Measurements from ENCODE around the gene PIK3C2A.

PIK3C2A gene

DNA sequence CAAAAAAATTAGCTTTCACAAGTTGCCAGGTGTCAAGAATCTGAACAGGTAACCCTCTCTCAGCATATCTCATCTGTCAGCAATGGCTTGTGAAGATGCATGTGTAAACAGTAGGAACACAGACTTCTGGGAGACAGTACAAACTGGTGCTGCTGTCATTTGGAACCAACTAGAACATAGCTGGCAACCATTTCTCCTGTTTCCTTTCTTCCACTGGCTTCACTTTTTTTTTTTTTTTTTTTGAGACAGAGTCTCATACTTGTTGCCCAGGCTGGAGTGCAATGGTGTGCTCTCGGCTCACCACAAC is 2.1 kb upstream of the PIK3C2A start:
- no peak for DNase-seq

DNA sequence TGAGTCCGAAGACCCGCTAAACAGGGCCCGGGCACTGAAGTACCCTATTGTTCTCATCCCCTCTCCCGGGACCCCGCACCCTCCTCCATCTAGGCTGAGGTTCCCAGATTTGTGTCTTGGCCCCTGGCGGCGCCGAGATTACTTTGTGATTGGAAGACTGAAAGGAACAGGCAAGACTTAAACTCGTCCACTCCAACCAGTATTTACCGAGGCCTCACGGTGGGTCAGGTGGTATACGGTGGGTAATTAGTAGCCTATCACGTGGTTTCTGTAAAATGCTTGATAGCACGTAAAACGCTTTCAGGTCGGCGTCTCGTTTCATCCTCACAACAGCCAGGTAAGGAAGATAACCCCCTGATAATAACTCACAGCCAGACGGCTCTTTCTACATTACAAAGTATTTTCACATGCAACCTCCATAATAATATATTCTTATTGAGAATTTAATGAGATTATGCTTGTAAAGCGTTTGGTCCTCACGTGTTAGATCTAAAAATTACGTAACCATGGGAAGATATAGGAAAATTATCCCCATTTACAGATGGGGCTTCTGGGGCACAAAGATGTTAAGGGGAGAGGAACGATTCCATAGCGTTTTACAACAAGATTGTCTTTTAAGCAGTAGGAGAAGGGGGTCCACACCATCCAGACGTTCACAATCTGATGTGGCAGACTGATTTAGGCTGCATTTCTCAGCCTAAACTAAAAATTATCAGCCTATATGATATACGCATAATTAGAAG is 642 bp upstream of the PIK3C2A start:
- DNase-seq, result peak; percentile 66

DNA sequence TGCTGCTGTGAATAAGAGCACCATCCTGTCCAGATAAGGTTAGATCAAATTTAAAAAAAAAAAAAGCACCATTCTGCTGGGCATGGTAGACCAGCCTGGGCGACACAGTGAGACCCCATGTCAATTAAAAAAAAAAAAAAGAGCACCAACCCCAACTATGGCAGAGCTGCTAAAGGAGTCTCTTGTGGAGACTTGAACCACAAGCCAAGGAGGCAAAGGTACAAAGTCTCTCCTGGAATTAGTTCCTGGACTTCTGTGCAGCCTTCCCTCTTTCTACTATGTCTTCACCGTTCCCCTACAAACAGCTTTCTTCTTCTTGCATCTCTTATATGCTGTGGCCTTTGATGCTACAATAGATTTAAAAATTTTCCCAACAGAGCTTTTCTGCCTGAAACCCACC is 1.3 kb downstream of the PIK3C2A start:
- DNase-seq, result no peak

DNA sequence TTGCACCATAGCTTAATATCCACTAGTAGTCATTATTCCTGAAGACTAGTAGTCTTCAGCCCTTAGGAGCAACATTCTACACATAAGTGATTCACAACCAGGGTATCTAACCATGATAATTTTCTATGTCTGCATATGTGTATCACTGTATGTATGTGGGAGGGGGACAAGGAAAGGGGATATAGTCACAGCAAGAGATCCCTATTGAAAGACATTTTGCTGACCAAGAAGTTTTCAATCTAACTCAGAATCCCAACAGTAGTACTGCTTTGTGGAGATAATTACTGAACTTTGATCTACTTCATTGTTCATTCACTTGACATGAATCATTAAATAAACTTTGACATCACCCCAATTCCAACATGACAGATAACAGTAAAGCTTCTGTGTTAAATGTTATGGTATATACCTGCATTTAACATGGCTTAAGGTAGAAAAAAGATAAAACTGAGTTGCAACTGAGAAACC is 10.3 kb downstream of the PIK3C2A start:
- no peak for DNase-seq

DNA sequence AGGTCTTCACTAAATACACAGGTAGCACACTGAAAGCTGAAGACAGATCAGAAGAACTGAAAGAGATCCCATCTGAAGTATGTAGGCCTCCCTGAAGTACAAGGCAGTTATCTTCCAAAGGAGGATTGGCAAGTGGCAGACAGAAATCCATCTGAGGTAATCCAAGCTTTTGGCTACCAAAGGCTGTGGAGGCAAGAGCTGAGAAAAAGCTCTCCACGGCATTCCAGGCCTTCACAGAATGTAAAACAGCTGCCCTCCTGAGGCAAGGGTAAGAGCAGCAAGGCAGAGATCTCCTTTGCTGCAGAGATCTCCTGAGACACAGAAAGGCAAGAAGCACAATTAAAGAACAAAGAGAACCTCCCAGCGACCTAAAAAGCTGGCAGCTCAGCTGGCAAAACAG is 19.1 kb downstream of the PIK3C2A start:
- no peak for DNase-seq

DNA sequence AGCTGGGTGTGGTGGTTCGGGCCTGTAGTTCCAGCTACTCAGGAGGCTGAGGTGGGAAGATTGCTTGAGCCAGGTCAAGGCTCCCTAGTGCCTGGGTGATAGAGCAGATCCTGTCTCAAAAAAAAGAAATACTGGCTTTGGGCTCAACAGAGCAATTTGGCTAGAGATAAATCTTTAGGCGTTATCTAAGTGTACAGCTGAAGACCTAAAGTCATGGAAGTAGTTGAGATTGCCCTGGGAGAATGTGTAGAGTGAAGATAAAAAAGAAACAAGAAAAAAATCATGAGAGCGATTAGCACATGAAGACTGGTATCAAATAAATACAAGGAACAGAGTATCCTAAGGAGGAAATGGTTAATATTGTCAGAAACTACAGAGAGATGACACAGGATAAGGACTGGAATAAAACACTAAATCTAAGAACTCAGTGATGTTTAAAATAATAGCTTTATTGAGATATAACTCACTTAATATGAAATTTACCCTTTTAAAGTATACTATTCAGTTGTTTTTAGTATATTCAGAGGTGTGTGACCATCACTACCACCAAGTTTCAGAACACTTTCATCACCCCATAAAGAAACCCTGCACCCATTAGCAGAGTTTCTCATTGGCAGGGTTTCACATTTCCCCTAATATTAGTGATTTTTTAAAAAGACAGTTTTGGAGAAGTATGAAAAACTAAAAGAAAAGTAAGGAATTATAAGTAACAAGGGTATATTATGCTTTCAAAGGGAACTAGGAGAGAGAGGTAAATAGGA is 20.7 kb downstream of the PIK3C2A start:
- DNase-seq, result no peak

DNA sequence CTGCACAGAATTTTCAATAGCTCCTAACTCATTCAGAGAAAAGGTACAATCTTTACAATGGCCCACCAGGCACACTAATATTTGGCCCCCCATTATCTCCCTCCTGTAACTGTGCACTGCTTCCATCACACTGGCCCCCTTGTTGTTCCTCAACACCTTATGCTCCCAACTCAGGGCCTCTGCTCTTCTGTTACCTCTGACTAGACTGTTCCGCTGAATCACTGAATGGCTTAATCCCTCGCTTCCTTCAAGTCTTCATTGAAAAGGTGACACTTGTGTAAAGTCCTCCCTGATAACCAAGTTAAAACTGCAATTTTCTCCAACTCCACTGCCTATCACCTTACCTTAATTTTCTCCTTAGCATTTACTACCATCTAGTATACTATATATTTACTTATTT is 21.8 kb downstream of the PIK3C2A start:
- DNase-seq, result no peak

DNA sequence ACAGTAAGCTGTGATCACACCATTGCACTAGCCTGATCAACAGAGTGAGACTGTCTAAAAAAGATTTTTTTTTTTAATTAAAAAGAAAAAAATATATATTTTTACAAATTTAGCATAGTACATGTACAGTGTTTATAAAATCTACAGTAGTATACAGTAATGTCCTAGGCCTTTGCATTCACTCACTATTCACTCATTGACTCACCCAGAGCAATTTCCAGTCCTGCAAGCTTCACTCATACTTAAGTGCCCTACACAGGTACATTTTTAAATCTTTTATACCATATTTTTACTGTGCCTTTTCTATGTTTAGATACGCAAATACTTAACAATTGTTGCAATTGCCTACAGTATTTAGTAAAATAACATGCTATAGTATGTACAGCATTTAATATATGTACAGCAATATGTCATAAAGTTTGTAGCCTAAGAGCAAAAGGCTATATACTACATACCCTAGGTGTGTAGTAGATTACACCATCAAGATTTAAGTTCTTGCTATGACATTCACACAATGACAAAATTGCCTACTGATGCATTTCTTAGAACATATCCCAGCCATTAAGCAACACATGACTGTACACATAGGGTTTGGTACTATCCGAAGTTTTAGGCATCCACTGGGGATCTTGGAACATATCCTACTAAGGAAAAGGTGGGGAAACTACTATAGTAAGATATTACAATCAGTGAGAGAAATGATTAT is 22.8 kb downstream of the PIK3C2A start:
- no peak for DNase-seq

DNA sequence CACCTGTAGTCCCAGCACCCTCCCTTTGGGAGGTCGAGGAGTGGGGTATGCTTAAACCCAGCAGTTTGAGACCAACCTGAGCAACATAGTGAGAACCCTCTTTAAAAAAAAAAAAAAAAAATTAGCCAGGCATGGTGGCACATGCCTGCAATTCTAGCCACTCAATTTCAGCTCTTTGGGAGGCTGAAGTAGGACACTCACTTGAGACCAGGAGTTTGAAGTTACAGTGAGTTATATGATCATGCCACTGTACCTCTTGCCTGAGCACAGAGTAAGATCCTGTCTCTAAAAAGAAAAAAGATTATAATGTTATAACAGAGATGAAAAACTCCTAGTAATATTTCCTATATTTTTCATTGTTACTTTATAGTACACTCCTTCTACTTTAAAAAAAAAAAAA is 23.9 kb downstream of the PIK3C2A start:
- DNase-seq, result no peak

DNA sequence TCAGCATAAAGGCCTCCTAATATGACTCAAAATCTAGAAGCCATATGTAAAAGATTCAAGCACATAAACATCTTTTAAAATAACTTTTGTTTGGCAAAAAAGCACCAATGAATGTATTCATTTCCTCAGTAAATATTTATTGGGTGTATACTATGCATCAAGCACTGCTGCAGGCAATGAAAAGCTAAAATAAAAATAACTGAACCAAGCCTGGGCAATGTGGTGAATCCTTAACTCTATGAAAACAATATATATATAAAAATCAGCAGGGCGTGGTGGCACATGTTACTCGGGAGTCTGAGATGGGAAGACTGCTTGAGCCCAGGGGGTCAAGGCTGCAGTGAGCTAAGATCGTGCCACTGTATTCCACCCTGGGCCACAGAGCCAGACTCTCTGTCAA is 27.8 kb downstream of the PIK3C2A start:
- no peak for DNase-seq

DNA sequence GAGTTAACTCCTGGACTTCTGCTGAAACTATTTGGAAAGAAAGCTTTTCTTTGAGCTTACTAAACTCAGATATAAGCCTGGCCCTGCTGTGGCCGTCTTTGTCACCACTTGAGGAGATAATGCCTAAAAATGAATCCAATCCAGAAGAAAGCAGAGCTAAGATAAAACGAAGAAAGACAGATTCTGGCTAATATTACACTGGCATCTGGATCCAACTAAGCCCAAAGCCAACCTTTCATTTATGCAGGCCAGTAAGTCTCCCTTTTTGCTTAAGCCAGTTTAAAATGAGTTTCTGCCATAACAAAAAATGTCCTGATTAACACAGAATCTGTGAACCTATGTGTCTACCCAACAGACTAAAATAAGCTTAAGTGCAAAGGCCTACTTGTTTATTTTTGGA is 34.5 kb downstream of the PIK3C2A start:
- no peak for DNase-seq

DNA sequence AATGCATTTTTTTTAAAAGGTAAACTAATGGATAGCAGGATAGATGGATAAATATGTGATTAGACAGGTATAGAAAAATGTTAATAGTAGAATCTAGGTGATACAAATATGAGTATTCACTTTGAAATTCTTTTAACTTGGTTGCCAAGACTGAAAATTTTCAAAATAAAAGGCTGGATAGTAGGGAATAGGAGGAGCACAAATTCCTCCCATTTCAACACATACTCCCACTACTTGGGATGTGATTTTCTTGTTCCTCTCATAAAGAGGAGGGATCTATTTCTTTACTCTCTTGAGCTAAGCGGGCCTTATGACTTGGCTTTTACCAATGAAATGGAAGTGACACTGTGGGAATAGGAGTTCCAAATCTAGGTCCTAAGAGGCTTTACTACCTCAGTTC is 35.9 kb downstream of the PIK3C2A start:
- no peak for DNase-seq

DNA sequence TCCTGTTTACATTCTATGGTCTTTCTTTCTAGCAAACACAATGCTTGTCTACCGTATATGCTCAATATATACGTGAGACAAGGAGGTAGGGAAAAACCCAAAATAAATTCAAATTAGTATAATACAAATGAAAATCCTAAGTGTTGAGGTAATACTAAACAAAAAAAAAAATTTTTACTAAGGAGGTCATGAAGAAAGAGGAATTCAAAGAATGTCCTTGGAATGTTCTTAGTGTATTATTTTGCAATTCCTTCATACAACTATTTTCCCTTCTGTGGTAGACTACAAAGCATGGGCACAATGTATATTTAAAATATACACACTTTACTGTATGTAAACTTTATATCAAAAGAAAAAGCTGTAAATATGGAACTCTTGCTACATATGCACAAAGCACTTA is 36.4 kb downstream of the PIK3C2A start:
- no peak for DNase-seq

DNA sequence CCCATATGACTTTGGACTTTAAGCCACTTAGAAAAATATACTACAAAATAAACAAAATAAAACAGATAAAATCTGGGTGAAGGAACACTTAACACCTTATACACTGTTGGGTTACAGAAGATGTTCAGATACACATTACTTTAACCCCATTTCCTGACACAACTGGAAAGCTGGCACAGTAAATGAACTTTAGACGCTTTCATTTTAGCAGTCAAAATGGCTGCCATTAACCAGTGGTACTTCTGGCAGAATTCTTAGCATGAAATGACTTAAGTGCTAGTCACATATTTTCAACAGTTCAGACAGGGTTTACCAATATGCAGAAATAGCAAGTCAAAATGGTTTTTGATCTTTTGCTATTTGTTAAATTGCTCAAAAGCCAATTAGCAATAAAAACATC is 37.9 kb downstream of the PIK3C2A start:
- DNase-seq, result no peak

DNA sequence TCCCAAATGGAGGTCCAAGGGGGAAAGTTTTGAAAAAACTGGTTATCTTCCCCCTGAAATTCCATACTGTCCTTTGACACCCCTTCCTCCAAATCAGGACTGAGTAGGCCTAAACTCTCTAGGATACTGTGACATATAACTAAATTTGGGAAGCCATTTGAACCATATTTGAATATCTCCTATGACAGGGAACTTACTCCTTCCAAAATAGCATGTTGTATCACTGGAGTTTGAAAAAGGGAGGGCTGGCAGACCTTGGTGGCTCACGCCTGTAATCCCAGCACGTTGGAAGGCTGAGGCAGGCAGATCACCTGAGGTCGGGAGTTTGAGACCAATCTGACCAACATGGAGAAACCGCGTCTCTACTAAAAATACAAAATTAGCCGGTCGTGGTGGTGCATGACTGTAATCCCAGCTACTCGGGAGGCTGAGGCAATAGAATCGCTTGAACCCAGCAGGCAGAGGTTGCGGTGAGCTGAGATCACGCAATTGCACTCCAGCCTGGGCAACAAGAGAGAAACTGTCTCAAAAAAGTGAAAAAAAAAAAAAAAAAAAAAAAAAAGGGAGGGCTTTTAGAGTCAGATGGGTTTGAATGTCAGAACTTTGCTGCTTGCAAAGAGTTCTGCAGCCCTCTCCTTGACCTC is 42.4 kb downstream of the PIK3C2A start:
- DNase-seq, result no peak

DNA sequence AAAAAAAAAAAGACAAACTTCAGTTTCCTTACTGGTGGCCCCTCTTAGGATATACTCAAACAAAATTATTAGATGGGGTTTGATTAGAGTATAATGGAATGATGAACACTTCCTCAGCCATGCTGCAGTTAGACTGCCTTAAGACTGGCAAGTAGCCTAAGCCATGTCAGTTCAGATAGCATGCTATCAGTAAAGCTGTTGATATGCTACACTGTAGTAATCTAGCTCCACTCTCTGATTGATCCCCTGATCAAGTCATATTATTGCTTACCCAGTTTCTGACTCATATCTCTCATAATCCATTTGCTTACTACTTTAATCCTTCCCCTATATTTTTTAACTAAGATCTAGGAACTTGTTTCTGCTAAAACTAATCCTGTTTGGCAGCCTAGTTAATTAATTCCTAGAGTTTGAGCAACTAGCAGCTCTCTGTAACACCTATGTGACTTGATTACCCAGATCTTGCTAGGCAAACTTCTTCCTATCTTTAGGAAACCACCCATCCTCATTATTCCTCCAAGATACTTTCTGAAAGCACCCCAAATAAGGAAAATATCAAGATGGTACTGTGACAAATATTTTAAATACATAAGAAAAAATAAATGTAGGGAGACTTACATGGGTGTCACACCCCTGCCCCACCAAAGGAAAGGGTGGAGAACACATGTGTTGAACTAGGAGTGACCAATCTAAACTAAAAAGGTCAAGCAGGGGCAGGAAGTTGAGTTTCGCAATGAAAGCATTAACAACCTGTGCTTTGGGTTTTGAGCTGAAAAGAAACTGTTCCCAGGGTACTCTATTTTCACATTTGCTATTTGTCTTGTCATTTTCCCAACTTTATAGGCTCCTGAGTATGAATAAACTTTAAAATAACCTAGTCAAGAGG is 43.2 kb downstream of the PIK3C2A start:
- no peak for DNase-seq

DNA sequence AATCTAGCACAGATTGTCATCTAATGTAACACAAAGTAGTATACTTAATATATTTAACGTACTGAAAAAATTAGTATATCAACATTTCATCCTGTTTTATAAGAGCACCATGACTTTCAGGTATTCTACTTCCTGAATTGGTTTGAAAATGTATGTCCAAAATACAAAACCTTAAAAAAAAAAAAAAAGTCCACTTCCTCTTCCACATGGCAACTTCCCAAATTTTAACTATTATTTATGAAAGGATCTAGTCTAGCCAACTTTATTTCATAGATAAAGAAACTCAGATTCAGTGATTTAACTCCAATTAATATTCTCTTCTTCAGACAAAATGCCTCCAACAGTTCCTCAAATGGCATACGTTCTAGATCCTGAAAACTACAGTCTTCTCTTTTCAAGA is 44.0 kb downstream of the PIK3C2A start:
- no peak for DNase-seq

DNA sequence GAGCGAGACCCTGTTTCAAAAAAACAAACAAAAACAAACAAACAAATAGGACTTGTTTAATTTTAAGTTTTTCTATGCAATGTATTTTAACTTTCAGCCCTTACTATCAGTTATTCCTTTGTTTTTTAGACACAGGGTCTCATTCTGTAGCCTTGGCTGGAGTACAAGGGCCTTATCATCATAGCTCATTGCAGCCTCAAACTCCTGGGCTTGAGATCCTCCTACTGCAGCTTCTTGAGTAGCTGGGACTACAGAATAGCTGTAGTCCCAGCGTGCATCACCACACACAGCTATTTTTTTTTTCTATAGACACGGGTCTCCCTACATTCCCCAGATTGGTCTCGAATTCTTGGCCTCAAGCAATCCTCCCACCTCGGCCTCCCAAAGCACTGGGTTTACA is 44.5 kb downstream of the PIK3C2A start:
- no peak for DNase-seq

DNA sequence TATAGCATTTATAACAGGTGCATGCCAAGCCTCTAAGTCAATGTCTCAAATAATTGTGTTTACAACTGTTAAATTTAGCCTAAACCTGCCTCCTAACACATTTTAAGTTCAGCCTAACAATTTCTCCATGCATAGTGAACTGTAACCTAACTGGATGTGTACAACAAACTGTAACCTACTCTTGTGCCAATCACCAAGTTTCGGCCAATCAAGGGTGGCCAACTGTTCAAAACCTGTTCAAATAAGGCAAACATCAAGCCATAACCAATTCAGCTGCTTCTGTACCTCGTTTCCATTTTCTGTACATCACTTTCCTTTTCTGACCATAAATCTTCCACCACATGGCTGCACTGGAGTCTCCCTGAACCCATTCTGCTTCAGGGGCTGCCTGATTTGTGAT is 45.4 kb downstream of the PIK3C2A start:
- DNase-seq, result no peak

DNA sequence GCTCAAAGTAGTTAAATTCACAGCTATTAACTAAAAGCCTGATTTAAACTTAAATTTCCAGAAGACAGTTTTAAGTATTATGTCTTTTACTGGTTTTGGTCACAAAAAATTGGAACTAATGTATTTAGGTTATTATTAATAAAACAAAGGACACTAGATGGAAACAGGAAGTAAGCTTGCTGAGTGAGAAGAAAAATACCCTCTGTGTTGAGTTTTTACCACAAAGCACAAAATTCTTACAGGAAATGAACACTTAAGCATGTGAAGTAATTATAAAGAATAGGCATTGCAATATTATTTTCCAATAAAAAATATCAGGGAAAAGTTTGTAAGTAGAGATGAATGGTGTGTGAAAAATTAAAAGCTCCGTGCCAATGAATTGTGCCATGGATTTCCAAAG is 46.3 kb downstream of the PIK3C2A start:
- no peak for DNase-seq

DNA sequence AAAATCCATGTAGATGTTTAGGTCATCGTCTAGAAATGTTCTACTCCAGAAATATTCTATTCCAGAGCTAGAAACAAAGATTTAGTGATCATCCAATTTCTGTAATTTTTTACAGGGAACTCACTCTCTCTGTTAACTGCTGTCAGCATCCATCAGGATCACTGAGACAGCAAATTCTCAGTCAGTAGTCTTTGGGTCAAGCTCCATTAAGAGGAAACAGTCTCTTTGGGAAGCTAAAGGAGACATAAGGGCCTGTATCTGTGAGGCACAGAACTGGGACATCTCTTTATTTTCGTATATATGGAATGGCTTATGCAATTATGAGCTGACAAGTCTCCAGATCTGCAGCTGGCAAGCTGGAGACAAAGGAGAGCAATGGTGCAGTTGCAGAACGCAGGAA is 48.3 kb downstream of the PIK3C2A start:
- no peak for DNase-seq
